Measurements from ENCODE around the gene MFNG.

MFNG gene

DNA sequence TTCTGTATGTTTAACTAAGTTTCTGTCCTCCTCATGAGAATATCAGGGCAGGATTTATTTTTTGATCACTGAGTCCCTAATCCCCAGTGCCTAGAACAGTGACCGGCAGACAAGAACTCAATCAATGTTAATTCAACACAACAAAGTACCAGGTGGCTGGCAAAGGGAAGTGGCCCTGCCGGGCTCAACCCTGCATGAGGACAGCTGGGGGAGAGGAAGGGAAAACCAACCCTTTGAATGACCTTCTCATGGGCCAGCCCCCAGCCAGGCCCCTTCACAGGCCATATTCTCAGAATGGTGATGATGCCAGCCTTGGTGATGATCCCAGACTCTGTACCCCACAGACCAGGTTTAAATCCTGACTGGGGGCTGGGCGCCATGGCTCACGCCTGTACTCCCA lies 1.4 kb upstream of the MFNG start:
- TF ChIP-seq, protein P1, sequence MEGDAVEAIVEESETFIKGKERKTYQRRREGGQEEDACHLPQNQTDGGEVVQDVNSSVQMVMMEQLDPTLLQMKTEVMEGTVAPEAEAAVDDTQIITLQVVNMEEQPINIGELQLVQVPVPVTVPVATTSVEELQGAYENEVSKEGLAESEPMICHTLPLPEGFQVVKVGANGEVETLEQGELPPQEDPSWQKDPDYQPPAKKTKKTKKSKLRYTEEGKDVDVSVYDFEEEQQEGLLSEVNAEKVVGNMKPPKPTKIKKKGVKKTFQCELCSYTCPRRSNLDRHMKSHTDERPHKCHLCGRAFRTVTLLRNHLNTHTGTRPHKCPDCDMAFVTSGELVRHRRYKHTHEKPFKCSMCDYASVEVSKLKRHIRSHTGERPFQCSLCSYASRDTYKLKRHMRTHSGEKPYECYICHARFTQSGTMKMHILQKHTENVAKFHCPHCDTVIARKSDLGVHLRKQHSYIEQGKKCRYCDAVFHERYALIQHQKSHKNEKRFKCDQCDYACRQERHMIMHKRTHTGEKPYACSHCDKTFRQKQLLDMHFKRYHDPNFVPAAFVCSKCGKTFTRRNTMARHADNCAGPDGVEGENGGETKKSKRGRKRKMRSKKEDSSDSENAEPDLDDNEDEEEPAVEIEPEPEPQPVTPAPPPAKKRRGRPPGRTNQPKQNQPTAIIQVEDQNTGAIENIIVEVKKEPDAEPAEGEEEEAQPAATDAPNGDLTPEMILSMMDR (IDR thresholded peaks at IDR 0.05; ENCODE audit: low read depth, low read length): no peak
- DNase-seq (ENCODE audit: low read depth in 2 of 2): no peak
- no peak overlapping the region for H3K4me3 ChIP-seq (replicated peaks in 1 of 2; ENCODE audit: low read depth in 2 of 2, low read length in 2 of 2)

DNA sequence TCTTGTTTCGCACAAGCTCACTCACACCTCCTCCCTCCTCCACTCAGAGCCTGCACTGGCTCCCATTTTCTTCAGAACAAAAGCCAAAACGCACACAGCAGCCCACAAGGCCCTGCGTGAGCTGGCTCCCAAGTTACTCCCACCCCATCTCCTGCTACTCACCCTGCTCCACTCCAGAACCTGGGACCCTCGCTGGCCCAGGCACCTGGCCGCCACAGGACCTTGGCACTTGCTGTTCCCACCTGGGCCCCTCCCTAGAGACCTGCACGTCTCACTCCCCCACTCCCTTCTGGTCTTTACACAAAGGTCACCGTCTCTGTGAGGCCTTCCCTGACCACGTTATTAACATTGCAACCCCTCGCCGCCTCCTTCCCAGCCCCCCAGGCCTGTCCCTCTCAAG lies 945 bp upstream of the MFNG start:
- H3K4me3 ChIP-seq (replicated peaks in 1 of 2; ENCODE audit: low read depth in 2 of 2, low read length in 2 of 2): no peak overlapping the region
- TF ChIP-seq, protein P1 (IDR thresholded peaks at IDR 0.05; ENCODE audit: low read depth, low read length): no peak
- no peak for DNase-seq (ENCODE audit: low read depth in 2 of 2)

DNA sequence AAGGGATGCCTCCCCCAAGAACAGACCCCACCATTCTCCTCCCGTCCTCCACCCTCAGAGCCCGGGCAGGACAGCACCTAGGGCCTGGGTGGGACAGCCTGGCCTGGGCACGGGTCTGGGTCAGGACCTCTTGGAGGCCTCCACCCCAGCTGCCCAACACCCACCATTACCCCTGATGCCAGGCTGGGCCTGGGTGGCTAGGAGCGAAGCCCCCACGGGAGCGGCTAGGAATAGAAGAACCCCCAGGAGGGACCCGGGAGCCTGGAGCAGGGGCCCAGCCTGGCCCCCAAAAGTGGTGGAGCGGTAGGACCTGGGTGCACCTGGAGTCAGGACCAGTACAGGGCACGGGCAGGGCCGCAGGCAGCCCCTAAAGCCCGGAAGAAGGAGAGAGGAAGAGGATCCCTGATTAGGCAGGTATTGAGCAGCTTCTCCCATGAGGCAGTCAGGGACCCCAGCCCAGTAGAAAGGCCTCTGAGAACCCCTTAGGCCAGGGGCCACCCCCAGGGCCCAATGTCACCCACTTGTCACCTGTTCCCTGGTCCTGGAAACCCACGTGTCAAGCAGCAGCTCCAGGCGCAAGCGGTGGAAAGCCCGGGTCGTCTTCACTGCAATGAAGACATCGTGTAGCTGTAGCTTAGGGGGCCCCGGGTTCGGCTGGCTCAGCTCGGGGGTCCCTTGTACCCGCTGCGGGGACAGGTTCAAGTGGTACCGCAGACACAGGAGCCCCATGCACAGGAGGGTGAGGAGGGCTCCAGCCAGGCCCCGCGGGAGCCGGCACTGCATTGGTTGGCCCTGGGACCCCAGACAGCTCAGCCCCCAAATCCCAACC lies 575 bp downstream of the MFNG start:
- no peak for DNase-seq (ENCODE audit: low read depth in 2 of 2)
- no peak overlapping the region for H3K4me3 ChIP-seq (replicated peaks in 1 of 2; ENCODE audit: low read depth in 2 of 2, low read length in 2 of 2)
- TF ChIP-seq, protein P1 (IDR thresholded peaks at IDR 0.05; ENCODE audit: low read depth, low read length): no peak

DNA sequence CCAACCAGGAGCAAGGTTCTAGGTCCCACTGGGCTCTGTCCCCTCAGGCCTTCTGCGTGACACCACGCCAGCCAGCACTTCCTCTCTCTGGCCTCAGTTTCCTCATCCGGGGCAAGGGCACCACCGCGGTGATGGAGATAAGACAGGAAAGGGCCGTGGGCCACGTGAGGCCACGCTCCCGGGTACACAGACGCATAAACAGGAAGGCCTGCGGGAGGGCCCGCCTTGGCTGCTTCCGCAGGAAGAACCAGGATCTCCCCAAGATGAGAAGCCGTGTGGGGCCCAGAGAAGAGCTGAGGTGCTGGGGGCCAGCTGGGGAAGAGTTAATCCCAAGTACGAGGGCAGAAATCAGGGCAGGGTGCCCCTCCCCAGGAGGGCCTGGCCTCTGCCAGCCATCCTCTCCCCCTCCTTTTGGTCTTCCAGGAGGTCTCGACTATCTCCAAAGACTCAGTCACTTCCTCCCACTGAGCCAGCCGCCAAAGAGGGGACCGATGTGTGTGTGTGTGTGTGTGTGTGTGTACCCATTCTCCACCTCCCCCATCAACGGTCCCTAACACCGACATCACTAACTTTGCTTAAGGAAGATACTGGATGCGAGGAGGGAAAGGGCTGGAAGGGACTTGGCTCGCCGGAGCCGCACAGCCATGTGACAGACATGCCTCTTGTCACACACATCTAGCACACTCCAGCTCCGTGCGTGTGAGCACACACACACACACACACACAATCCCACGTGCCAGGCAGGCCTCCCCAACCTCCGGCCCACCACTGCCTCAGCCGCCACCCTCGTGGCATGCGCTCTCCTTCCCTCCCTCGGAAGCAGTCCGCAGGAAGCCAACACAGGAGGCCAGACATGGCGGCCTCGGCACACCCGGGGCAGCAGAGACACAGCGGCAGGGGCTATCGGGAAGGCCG lies 1.4 kb downstream of the MFNG start:
- TF ChIP-seq, protein P1 (IDR thresholded peaks at IDR 0.05; ENCODE audit: low read depth, low read length): no peak
- no peak overlapping the region for H3K4me3 ChIP-seq (replicated peaks in 1 of 2; ENCODE audit: low read depth in 2 of 2, low read length in 2 of 2)
- no peak for DNase-seq (ENCODE audit: low read depth in 2 of 2)

DNA sequence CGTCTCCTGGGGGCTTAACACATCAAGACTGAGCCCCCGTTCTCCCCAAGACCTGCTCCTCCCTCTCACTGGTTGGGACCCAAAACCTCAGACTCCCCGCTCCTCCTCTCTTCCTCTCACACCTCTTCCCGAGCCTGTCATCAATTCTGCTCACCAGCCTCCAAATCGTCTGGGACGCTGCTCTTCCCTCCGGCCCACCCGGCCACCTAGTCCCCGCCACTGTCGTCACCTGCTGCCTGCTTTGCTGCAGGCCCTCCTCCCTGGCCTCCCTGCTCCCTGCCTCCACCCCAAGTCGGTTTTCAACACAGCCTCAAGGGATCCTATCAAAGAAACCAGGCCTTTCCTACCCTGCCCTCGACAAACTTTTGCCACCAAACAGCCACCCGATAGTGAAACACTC lies 3.1 kb downstream of the MFNG start:
- no peak overlapping the region for H3K4me3 ChIP-seq (replicated peaks in 1 of 2; ENCODE audit: low read depth in 2 of 2, low read length in 2 of 2)
- DNase-seq (ENCODE audit: low read depth in 2 of 2): no peak
- TF ChIP-seq, protein P1 (IDR thresholded peaks at IDR 0.05; ENCODE audit: low read depth, low read length): no peak

DNA sequence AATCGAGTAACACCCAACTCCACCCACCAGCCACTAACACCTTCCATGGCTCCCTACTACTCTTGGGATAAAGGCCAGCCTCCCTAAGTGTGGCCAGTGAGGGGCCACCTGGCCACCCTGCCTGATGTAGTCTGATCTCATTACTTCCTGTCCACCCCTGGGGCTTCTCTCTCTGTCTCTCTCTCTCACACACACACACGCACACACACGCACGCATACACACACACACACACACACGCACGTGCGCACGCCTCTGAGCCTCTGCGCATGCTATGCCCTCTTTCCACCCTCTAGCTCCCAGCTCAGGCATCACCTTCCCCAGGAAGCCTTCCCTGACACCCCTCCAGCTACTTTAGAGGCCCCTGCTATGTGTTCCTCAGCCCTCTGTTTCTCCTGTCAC lies 3.9 kb downstream of the MFNG start:
- TF ChIP-seq, protein P1 (IDR thresholded peaks at IDR 0.05; ENCODE audit: low read depth, low read length): no peak
- no peak for DNase-seq (ENCODE audit: low read depth in 2 of 2)
- no peak overlapping the region for H3K4me3 ChIP-seq (replicated peaks in 1 of 2; ENCODE audit: low read depth in 2 of 2, low read length in 2 of 2)
